GM04503 (cell line): Measurements from ENCODE around the gene SREK1.
"Not testable (repeated sequence)": the region's sequence is repeated elsewhere in the genome, so short reads cannot be mapped to it uniquely, and the experiment has no call there.

ENCODE experiments used
- DNase-seq: peaks from one replicate; pipeline ENCODE4 v3.0.0-alpha.2; 2012; ENCODE audit warnings: low read depth

SREK1 gene

DNA sequence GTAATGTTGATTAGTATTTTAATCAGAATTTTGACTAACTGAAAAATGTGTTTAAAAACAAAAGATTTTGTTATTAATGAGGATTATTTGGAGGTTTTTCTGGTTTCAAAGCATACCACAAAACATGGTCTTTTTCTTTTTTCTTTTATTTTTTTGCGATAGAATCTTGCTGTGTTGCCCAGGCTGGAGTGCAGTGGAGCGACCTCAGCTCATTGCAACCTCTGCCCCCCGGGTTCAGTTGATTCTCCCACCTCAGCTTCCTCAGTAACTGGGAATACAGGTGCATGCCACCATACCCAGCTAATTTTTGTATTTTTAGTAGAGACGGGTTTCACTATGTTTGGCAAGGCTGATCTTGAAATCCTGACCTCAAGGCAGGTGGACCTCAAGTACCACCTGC, 24.1 kb downstream of the SREK1 start:
- DNase-seq, result no peak

DNA sequence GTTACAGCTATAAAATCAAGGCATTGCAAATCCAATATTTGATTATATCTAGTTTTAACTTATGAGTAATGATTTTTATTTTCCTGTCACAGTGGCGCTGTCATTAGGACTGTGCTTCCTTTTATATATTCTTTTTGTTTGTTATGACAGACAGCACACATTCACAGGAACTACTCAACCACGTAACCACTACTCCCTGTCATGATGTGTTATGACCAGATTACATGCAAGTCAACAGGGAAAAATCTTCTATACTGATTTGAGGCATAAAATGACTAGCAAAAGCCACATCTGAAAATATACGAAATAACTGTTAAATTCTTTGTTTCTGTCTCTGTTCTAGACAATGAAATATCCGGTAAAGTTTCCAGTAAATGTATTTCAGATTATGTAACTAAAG, 25.4 kb downstream of the SREK1 start:
- DNase-seq, result no peak

DNA sequence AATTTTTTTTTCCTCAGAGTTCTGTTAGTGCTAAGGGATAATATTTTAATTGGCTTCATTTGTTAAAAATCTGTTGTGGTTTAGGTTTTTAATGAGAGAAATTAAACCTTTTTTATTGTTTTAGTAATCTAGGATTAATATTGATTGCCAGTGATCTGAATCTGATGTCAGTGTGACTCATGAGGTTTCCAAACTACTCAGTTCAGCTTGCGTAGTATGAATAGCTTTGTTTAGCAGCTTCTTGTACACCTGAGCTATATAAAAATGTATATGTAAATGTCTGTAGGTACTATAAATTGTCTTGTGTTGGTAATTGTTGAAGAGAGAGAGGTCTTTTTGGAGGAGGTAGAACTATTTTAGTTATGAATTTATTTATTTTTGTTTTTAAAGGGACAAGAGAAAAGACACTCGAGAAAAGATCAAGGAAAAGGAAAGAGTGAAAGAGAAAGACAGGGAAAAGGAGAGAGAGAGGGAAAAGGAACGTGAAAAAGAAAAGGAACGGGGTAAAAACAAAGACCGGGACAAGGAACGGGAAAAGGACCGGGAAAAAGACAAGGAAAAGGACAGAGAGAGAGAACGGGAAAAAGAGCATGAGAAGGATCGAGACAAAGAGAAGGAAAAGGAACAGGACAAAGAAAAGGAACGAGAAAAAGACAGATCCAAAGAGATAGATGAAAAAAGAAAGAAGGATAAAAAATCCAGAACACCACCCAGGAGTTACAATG, 26.3 kb downstream of the SREK1 start:
- DNase-seq, result no peak

DNA sequence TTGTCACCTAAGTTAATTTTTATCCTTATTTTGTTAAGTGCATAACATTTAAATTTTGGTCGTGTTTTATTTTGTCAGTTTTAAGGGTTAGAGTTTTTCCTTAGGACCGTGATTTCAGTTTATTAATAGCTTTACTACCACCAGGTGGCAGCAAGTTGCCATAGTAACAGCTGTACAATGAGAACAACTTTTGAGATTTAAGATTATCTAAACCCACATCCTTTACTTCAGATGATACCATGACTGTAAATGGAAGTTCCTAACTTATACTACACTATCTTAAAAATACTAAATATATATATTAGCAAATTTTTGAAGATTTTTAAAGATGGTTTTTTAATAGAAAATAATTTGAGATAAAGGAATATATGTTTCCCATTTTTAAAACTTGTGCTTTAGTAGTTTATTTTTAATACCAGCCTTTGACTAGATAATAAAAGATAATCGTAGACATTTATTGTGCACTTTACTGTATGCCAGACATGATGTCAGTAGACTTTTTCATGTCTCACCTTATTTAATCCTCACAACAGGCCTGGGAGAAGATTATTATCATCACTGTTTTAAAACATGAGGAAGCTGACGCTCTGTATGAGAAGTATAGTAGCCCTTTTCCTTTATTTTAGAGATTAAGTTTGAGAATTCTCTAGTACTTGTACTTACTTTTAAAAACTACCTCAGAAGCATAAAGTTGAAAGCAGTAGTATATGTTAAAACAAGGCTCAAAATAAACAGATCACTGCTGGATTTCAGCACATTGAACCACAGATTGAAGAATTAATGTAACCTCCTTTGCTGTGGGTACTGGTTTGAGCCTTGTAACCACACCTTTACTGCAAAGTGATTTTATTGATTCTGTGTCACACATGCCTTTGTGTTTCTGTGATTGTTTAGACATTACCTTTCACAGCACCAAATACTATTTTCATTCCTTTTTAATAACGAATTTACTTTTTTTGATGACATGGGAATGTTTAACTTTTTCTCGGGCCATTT, 27.5 kb downstream of the SREK1 start:
- peak; percentile 10 for DNase-seq

DNA sequence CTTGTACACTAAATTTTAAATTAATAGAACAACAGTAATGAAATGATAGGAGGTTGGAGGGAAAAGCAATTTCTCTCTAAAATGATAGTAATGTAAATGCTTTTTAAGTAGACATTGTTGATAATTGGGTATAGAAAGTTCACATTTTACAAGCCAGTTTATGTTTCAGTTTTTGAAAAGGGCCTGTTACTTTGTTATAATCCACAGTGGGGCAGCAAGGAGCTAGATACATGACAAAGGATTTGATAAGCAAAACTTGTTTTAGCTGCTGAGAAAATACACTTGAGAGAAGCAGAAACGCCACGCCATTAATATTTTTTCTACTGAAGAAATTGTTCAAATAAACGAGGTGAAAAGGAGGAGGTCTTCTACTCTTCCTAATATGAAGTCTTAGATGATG, 30.2 kb downstream of the SREK1 start:
- no peak for DNase-seq

DNA sequence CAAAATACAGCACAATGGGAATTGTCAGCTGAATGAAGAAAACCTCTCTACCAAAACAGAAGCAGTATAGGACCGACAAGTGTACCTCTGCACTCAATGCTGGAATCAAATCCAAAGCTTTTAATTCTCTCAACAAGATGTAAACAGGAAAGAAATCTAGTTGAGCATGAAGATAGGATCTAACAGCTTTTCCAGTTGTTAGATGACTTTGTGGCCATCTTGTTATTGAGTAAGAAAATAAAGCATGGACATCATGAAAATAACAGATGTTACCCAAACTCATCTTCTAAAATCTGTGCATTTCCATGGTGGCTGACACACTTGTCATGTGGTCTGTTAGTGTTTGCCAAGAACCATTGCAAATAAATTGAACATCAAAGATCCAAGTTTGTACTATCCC, 34.7 kb downstream of the SREK1 start:
- DNase-seq, result no peak

DNA sequence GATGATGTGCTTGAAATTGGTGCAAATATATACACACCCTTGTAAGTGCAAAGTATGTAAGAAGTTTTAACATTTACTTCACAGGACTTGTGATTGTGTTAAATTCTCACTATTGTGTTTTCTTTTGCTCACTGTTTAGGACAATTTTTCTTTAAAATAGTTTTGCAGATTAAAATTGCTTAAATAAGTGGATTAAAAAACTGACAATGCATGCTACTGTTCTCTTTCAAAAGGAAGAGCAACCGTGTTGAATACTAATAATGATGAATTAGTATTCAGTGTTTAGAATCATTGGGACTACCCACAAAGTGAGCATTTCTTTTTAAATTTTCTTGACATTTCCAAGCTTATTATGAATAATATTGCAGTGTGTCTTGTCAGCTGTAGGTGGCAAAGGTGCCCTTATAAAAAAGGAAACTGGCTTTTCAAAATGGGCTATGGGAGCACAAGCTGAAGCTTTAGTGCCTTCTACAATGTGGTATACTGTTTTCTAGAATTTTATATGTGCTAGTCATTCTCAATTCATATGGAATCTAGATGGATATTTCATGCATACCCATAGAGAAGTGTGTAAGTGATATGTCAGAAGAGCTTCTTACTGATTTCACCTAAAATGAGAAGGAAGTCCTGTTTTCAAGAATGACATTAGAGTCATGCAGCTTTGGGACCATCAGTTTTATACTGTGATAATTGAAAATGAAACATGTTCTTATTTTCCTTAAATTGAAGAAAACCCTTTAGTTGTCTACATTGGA, 35.4 kb downstream of the SREK1 start:
- DNase-seq, result no peak

DNA sequence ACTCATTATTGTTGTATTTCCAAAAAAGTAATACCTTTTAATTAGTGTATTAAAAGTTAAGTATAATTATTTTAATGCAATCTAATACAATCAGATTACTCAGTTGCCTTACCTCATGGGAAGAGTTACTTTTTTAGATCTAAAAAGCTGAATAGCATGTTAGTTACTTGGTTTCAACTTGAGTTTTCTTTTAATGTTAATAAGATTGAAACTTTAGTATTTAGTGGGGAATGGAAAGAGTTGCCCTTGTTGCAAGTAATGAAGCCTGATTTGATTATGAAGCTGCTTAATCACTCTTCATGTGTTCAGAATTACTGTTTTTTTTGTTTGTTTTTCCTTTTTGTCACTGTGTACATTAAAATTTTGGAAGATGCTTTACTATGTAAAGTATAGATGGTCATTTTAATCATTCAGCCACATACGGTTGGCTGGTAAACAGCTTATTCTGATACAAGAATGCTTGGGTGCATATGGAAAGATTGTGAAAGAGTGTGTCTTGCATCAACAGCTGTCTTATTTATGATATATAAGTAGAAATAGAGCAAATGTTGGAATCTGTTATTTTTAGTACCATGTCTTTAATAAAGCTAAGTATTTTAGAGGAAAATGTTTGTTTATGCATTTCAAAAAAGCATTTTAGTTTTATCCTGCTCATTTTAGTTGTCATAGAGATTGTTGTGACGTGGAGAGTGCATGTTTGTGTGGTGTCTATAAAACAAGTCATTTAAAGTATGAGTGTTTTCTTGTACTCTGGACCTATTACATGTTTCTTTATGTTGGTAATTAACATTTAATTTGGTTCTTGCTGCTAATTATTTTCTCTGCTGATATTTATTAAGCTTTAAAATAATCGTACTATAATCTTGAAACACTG, 36.4 kb downstream of the SREK1 start:
- DNase-seq, result no peak

DNA sequence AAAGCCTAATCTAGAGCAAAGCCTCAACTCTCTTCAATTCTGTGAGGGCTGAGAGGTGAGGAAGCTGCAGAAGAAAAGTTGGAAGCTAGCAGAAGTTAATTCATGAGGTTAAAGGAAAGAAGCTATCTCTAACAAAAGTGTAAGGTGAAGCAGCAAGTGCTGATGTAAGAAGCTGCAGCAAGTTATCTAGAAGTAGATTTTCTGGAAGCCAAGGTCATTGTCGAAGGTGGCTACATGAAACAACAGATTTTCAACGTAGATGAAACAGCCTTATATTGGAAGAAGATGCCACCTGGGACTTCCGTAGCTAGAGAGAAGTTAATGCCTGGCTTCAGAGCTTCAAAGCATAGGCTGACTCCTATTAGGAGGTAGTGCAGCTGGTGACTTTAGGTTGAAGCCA, 42.0 kb downstream of the SREK1 start:
- no peak for DNase-seq

DNA sequence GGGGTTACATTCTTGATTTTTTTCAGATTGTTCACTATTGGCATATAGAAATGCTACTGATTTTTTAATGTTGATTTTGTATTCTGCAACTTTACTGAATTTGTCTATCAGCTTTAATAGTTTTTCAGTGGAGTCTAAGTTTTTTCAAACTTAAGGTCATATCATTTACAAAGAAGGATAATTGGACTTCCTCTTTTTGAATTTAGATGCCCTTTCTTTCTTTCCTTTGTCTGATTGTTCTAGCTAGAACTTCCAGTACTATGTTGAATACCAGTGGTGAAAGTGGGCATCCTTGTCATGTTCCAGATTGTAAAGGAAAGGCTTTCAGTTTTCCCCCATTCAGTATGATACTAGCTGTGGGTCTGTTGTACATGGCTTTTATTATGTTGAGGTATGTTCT, 49.3 kb downstream of the SREK1 start:
- no peak for DNase-seq

DNA sequence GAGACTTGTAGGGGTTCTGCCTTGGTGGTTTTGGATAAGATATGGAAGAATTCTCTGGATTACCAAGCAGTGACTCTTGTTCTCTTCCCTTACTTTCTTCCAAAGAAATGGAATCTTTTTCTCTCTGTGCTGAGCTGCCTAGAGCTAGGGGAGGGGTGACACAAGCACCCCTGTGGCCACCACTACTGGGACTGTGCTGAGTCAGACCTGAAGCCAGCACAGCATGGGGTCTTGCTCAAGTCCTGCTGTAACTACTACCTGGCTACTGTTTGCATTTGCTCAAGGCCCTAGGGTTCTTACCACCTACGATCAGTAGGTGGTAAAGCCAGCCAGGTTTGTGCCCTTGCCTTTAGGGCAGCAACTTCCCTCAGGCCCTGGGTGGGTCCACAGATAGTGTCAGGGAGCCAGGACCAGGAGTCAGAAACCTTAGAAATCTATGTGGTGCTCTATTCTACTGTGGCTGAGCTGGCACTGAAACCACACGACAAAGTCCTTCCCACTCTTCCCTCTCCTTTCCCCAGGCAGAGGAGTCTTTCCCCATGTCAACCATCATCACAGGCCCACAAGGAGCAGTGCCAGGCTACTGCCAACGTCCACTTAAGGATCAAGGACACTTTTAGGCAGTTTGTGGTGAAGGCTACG, 53.8 kb downstream of the SREK1 start:
- DNase-seq, result no peak

DNA sequence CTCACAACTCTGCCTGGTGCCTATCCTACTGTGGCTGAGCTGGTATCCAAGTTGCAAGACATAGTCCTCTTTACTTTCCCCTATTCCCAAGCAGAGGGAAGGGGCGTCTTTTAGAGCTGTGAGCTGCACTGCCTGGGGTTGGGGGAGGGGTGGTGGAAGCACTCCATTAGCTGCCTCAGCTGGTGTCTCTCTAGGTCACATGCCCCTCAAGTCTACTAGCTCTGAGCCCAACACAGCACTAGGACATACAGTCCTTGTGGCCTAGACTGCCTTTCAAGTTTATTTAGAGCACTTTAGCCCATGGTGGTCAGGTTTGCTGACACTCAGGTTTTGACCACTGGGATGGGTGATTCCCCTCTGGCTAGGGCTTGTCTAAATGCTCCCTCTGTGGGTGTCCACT, 54.7 kb downstream of the SREK1 start:
- no peak for DNase-seq

DNA sequence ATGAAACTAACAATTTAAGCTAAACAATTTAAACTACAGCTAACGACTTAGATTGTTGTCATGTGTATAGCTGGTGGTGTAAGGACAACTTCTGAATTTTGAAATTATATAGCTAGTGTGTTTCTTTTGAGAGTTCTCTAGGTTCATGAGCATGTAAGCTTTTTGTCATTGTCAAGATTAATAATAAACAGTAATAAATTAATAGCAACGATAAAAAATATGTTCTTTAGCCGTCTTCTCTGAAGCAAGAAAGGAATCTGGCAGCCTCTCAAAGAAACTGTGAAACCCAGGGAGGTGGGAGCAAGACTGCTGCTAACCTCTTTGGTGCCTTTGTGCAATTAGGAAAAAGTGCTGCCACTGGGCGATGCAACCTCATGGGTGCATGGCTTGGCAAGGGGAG, 59.4 kb downstream of the SREK1 start:
- DNase-seq, result no peak

DNA sequence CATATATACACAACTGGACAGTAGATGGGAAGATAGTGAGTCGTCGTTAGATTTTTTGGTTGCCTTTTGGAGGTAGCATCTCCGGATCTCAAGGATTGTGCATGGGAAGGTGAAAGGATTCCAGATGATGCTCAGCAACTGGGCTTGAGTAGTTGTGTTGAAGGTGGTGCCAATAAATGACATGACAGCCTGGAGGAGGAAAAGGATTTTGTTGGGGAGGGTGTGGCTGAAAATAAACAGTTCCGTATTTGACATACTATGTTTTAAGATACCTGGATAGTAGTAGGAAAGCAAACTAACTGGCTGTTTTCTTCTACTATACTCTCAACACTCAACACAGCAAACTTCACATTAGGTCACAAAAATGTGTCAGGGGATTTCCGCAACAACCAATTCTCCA, 62.4 kb downstream of the SREK1 start:
- no peak for DNase-seq

DNA sequence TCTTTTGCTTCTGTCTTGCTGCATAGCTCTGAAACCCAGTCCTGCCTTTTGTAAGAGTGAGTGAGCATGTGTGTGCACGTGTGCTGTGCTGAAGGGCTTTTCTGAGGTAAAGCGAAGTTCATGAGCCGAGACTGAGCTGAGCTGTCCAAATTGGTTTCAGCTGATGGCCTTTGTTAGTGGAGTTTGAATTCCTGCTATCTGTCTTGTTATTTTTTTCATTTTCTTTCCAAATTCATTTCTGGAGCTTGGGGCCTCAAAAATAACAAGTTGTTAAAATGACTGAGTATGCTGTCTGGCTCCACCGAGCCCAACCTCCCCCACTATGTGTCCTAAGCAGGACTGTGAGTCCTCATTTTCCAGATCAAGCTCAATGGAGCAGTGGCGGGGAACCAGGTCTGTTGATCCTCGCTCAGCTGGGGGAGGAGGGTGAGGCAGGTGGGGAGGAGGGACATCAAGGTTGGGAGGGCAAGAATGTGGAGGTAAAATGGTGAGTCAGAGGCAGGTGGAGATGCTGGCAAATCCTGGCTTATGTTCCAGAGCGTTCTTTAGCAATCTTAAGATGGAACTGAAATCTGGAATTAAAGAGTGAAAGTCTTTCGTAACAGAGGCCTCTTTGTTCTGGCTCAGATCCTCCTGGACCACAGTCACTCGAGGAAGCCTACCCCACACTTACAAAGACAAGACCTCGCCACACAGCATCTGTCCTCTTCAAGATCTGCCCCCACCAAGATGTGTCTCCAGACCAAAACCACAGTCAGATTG, 63.9 kb downstream of the SREK1 start:
- peak; percentile 10 for DNase-seq

DNA sequence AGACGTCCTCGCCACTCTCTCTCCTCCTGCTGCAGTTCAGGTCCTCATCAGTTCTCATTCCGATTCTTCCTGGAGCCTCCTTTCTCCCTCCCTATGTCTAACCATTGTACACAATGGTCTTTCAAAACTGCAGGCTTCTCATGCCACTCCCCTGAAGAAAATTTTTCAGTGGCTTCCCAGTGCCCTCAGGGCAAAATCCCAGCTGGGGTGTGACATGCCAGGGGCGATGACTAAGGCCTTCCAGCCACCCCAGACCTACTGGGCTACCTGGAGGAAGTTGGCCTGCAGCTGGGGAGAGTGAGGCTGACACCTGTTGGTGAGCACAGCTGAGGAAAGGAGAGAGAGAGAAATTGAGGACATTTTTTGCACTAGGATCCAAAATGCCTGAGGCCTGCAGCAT, 65.2 kb downstream of the SREK1 start:
- DNase-seq, result no peak

DNA sequence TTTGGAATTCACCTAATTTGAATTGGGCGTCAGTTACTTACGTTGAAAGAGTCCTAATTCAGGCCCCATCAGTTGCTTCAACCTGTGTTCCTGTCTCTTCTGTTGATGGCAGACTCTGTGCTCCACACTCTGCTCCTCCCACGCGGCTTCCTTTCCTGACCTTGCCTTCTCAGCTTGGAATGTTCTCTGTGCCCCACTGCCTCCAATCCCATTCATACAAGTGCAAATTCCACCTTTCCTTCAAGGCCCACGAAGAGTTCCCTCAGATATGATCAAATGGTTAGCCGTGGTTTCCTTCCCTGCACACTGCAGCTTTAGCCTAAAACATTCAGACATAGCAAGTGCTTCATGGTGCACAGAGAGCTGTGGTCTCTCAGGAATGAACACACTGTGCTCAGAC, 65.7 kb downstream of the SREK1 start:
- no peak for DNase-seq

DNA sequence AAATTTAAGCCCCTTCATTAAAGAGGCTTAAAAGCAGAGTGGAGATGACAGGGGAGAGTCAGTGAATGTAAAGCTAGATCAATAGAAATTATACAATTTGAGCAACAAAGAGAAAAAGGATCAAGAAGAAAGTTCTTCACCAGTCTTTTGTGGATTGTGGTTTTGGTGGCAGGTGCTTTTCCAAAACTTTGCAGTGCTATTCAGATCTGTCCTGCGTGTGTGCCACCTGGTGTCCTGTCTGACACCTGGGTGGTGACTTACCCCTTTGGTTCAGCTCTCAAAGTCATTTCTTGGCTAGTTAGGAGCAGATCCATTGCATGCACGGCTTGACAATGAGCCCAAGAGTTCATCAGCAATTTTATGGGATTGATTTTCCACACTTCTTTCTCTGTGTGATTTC, 69.4 kb downstream of the SREK1 start:
- DNase-seq, result no peak

DNA sequence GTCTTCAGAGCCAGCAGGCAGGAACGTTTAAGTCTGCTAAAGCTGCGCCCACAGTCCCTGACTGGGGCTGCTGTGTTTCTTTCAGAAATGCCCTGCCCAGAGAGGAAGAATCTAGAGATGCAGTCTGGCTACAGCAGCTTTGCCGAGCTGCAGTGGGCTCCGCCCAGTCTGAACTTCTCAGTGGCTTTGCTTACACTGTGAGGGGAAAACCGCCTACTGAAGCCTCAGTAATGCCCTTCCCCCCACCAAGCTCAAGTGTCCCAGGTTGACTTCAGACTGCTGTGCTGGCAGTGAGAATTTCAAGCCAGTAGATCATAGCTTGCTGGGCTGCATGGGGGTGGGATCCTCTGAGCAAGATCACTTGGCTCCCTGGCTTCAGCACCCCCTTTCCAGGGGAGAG, 78.4 kb downstream of the SREK1 start:
- no peak for DNase-seq

DNA sequence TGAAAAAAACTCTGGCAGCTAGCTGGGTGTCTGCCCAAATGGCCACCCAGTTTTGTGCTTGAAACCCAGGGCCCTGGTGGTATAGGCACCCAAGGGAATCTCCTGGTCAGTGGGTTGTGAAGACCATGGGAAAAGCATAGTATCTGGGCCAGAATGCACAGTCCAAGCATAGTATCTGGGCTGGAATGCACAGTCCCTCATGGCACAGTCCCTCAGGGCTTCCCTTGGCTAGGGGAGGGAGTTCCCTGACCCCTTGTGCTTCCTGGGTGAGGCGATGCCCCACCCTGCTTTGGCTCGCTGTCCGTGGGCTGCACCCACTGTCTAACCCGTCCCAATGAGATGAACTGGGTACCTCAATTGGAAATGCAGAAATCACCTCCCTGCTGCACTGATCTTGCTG, 78.8 kb downstream of the SREK1 start:
- DNase-seq, result not testable (repeated sequence)
